ENCODE measurements around the gene NEBL. TPM values are rescaled to one million over a fixed set of nuclear protein-coding genes. Genes with fewer than 3 reads are reported as not detected.

NEBL gene
- total RNA-seq, 1 experiment from 2014 or later: not detected

DNA sequence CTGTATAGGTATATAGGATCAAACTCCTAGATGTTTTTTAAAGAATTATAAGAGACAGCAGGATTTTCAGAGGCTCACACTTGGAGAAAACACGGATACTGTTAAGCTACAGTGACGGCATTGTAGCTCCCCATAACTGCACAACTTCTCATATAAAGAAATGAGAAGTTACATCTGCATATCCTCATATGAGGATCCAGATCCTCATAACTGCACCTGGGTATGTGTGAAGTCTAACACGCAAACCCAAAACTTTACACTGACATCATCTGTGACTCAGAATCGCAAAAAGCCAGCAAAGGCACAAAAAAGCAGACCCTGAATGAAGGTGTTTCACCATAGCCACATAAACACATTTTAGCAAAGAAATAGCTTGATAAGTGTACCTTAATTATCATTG, 34.1 kb downstream of the NEBL start:
- no peak overlapping the region for H3K9ac ChIP-seq (ENCODE audit: low read length)
- no peaks in the 10 kb centered on the region for H3K9me3 ChIP-seq (ENCODE audit: low read length)
- no peaks in the 10 kb centered on the region for H3K27me3 ChIP-seq (ENCODE audit: low read length)
- H3K4me1 ChIP-seq (ENCODE audit: low read length): no peaks in the 10 kb centered on the region
- no peaks in the 10 kb centered on the region for H3K79me2 ChIP-seq (ENCODE audit: low read length)
- no peak overlapping the region for H2AFZ ChIP-seq (ENCODE audit: low read length)
- H3K27ac ChIP-seq (ENCODE audit: low read length): no peak overlapping the region
- H3K9me2 ChIP-seq (replicated peaks; ENCODE audit: insufficient read depth, low read length): no peaks in the 10 kb centered on the region
- H3K4me3 ChIP-seq (ENCODE audit: low read length): no peak overlapping the region
- H3K4me2 ChIP-seq (ENCODE audit: low read depth, low read length, poor library complexity, severe bottlenecking): no peak overlapping the region
- H4K20me1 ChIP-seq (ENCODE audit: insufficient read depth, low read depth, low read length): no peaks in the 10 kb centered on the region
- H3K36me3 ChIP-seq (ENCODE audit: insufficient read depth, low read length): no peaks in the 10 kb centered on the region
- DNase-seq: no peak

GRCh38 chr10:20858292-20859124, 38.6 kb downstream of the NEBL start:
- peak; percentile 57 for DNase-seq
- H4K20me1 ChIP-seq (ENCODE audit: insufficient read depth, low read depth, low read length): no peaks in the 10 kb centered on the region
- H3K4me3 ChIP-seq (ENCODE audit: low read length): no peak overlapping the region
- H3K9me3 ChIP-seq (ENCODE audit: low read length): no peaks in the 10 kb centered on the region
- no peaks in the 10 kb centered on the region for H3K36me3 ChIP-seq (ENCODE audit: insufficient read depth, low read length)
- H3K9me2 ChIP-seq (replicated peaks; ENCODE audit: insufficient read depth, low read length): no peaks in the 10 kb centered on the region
- H3K79me2 ChIP-seq (ENCODE audit: low read length): no peaks in the 10 kb centered on the region
- H3K4me2 ChIP-seq (ENCODE audit: low read depth, low read length, poor library complexity, severe bottlenecking): no peak overlapping the region
- H3K9ac ChIP-seq (ENCODE audit: low read length): no peak overlapping the region
- no peaks in the 10 kb centered on the region for H3K27me3 ChIP-seq (ENCODE audit: low read length)
- no peak overlapping the region for H3K27ac ChIP-seq (ENCODE audit: low read length)
- no peaks in the 10 kb centered on the region for H3K4me1 ChIP-seq (ENCODE audit: low read length)
- no peak overlapping the region for H2AFZ ChIP-seq (ENCODE audit: low read length)

DNA sequence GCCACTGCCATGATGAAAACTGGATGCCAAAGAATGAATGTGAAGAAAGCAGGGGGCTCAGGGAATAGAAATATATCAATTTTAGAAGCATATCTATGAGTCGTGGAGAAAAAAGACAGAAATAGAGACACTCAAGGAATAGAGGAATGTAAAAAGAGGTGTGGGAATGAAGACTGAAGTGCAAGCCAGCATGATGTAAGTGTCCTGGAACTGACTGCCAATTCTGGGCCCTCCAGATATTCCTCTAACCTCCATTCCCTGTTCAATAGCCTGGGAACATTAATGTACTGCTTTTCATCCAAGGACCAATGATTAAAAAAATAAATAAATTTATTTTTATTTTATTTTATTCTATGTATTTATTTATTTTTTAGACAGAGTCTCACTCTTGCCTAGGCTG, 40.6 kb downstream of the NEBL start:
- DNase-seq: no peak
- H3K79me2 ChIP-seq (ENCODE audit: low read length): no peaks in the 10 kb centered on the region

GRCh38 chr10:20855398-20856038, 41.6 kb downstream of the NEBL start:
- Histone ChIP-seq H3K9me3 (ENCODE audit: low read length) (no peaks in the 10 kb centered on the region), H3K9ac (ENCODE audit: low read length) (no peak overlapping the region), H4K20me1 (ENCODE audit: insufficient read depth, low read depth, low read length) (no peaks in the 10 kb centered on the region), H3K4me3 (ENCODE audit: low read length) (no peak overlapping the region), H3K4me2 (ENCODE audit: low read depth, low read length, poor library complexity, severe bottlenecking) (no peak overlapping the region), H2AFZ (ENCODE audit: low read length) (no peak overlapping the region), H3K4me1 (ENCODE audit: low read length) (no peaks in the 10 kb centered on the region), H3K27me3 (ENCODE audit: low read length) (no peaks in the 10 kb centered on the region), H3K9me2 (replicated peaks; ENCODE audit: insufficient read depth, low read length) (no peaks in the 10 kb centered on the region), H3K27ac (ENCODE audit: low read length) (no peak overlapping the region), H3K79me2 (ENCODE audit: low read length) (no peaks in the 10 kb centered on the region), H3K36me3 (ENCODE audit: insufficient read depth, low read length) (no peaks in the 10 kb centered on the region)
- DNase-seq: peak; percentile 58

More for the DNA sequence above, 40.6 kb downstream of the NEBL start:
- no peak overlapping the region for H2AFZ ChIP-seq (ENCODE audit: low read length)
- no peak overlapping the region for H3K4me3 ChIP-seq (ENCODE audit: low read length)
- H3K4me1 ChIP-seq (ENCODE audit: low read length): no peaks in the 10 kb centered on the region
- no peaks in the 10 kb centered on the region for H3K27me3 ChIP-seq (ENCODE audit: low read length)
- no peaks in the 10 kb centered on the region for H4K20me1 ChIP-seq (ENCODE audit: insufficient read depth, low read depth, low read length)
- H3K9me2 ChIP-seq (replicated peaks; ENCODE audit: insufficient read depth, low read length): no peaks in the 10 kb centered on the region
- no peak overlapping the region for H3K9ac ChIP-seq (ENCODE audit: low read length)
- no peaks in the 10 kb centered on the region for H3K36me3 ChIP-seq (ENCODE audit: insufficient read depth, low read length)
- no peak overlapping the region for H3K4me2 ChIP-seq (ENCODE audit: low read depth, low read length, poor library complexity, severe bottlenecking)
- no peak overlapping the region for H3K27ac ChIP-seq (ENCODE audit: low read length)
- no peaks in the 10 kb centered on the region for H3K9me3 ChIP-seq (ENCODE audit: low read length)

GRCh38 chr10:20853276-20853675, 43.8 kb downstream of the NEBL start:
- no peak overlapping the region for H2AFZ ChIP-seq (ENCODE audit: low read length)
- H3K36me3 ChIP-seq (ENCODE audit: insufficient read depth, low read length): no peaks in the 10 kb centered on the region
- no peaks in the 10 kb centered on the region for H3K9me3 ChIP-seq (ENCODE audit: low read length)
- DNase-seq: no peak
- no peak overlapping the region for H3K27ac ChIP-seq (ENCODE audit: low read length)
- no peaks in the 10 kb centered on the region for H3K79me2 ChIP-seq (ENCODE audit: low read length)
- H3K9ac ChIP-seq (ENCODE audit: low read length): no peak overlapping the region
- no peak overlapping the region for H3K4me2 ChIP-seq (ENCODE audit: low read depth, low read length, poor library complexity, severe bottlenecking)
- H4K20me1 ChIP-seq (ENCODE audit: insufficient read depth, low read depth, low read length): no peaks in the 10 kb centered on the region
- no peak overlapping the region for H3K4me3 ChIP-seq (ENCODE audit: low read length)
- no peaks in the 10 kb centered on the region for H3K4me1 ChIP-seq (ENCODE audit: low read length)
- H3K27me3 ChIP-seq (ENCODE audit: low read length): no peaks in the 10 kb centered on the region
- H3K9me2 ChIP-seq (replicated peaks; ENCODE audit: insufficient read depth, low read length): no peaks in the 10 kb centered on the region

DNA sequence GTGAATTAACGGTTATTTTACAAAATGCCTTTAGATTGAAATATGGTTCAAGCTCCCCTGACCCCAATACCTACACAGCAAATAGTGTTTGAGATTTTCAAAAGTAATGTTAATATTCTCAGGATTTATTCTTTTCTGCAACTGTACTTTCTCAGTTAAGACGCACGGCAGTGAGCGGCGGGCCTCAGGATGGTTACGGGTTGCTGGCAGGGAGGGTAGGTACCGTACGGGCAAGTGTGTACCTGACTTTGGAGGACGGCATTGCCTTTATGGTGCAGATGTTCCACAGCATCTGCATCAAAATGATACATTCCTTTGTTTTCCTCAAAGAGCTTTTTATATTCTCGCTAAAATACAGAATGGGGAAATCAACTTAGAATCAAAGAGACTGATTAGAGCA, 44.8 kb downstream of the NEBL start:
- no peaks in the 10 kb centered on the region for H3K79me2 ChIP-seq (ENCODE audit: low read length)
- H3K4me1 ChIP-seq (ENCODE audit: low read length): no peaks in the 10 kb centered on the region
- no peak overlapping the region for H3K4me2 ChIP-seq (ENCODE audit: low read depth, low read length, poor library complexity, severe bottlenecking)
- no peaks in the 10 kb centered on the region for H3K27me3 ChIP-seq (ENCODE audit: low read length)
- no peaks in the 10 kb centered on the region for H3K9me2 ChIP-seq (replicated peaks; ENCODE audit: insufficient read depth, low read length)
- no peak for DNase-seq
- no peaks in the 10 kb centered on the region for H4K20me1 ChIP-seq (ENCODE audit: insufficient read depth, low read depth, low read length)
- no peak overlapping the region for H2AFZ ChIP-seq (ENCODE audit: low read length)
- no peaks in the 10 kb centered on the region for H3K9me3 ChIP-seq (ENCODE audit: low read length)
- no peak overlapping the region for H3K9ac ChIP-seq (ENCODE audit: low read length)
- H3K36me3 ChIP-seq (ENCODE audit: insufficient read depth, low read length): no peaks in the 10 kb centered on the region
- H3K4me3 ChIP-seq (ENCODE audit: low read length): no peak overlapping the region
- H3K27ac ChIP-seq (ENCODE audit: low read length): no peak overlapping the region

GRCh38 chr10:20847512-20847911, 49.6 kb downstream of the NEBL start:
- no peaks in the 10 kb centered on the region for H3K27me3 ChIP-seq (ENCODE audit: low read length)
- H3K9ac ChIP-seq (ENCODE audit: low read length): no peak overlapping the region
- no peak for DNase-seq
- H3K9me2 ChIP-seq (replicated peaks; ENCODE audit: insufficient read depth, low read length): 0 out of 2 replicates have a peak, but pooled peaks cover 3% of the 10 kb centered on the region
- no peaks in the 10 kb centered on the region for H3K4me1 ChIP-seq (ENCODE audit: low read length)
- no peak overlapping the region for H3K4me2 ChIP-seq (ENCODE audit: low read depth, low read length, poor library complexity, severe bottlenecking)
- H3K4me3 ChIP-seq (ENCODE audit: low read length): no peak overlapping the region
- no peak overlapping the region for H3K27ac ChIP-seq (ENCODE audit: low read length)
- no peaks in the 10 kb centered on the region for H3K36me3 ChIP-seq (ENCODE audit: insufficient read depth, low read length)
- H2AFZ ChIP-seq (ENCODE audit: low read length): no peak overlapping the region
- H3K79me2 ChIP-seq (ENCODE audit: low read length): no peaks in the 10 kb centered on the region
- no peaks in the 10 kb centered on the region for H3K9me3 ChIP-seq (ENCODE audit: low read length)
- no peaks in the 10 kb centered on the region for H4K20me1 ChIP-seq (ENCODE audit: insufficient read depth, low read depth, low read length)

DNA sequence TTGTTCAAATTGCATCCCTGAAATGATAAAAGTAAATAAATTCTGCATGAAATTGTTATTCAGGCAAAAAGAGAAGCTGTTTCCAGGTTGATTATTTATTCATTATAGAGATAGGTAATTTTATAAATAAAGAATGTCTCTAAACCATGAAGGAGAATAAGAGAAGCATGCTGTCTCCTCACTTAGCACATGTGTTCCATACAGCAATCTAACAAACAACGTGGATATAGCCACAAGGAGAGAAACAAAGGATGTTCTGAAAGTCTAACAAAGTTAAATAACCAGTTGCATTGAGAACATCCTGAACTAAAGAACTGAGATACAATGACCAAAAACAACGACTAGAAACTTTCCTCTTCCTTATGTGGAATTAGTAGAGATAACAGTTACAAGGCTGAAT, 50.8 kb downstream of the NEBL start:
- Histone ChIP-seq H4K20me1 (ENCODE audit: insufficient read depth, low read depth, low read length) (no peaks in the 10 kb centered on the region), H3K9me2 (replicated peaks; ENCODE audit: insufficient read depth, low read length) (peaks cover 3% of the 10 kb centered on the region; the same call in 1 of the 2 replicates), H3K27me3 (ENCODE audit: low read length) (no peaks in the 10 kb centered on the region), H3K4me3 (ENCODE audit: low read length) (no peak overlapping the region), H3K9ac (ENCODE audit: low read length) (no peak overlapping the region), H3K4me2 (ENCODE audit: low read depth, low read length, poor library complexity, severe bottlenecking) (no peak overlapping the region), H3K36me3 (ENCODE audit: insufficient read depth, low read length) (no peaks in the 10 kb centered on the region), H3K27ac (ENCODE audit: low read length) (no peak overlapping the region), H3K79me2 (ENCODE audit: low read length) (no peaks in the 10 kb centered on the region), H3K4me1 (ENCODE audit: low read length) (no peaks in the 10 kb centered on the region), H3K9me3 (ENCODE audit: low read length) (no peaks in the 10 kb centered on the region), H2AFZ (ENCODE audit: low read length) (no peak overlapping the region)
- no peak for DNase-seq
